Fibroblast of peridontal ligament (primary cell): ENCODE data around the gene GPBP1.
A peak's percentile ranks its signal among the peaks of the same experiment; 100 is the strongest.
"Not testable (repeated sequence)": the region's sequence is repeated elsewhere in the genome, so short reads cannot be mapped to it uniquely, and the experiment has no call there.

ENCODE experiments used
- DNase-seq: peaks from one replicate; pipeline ENCODE4 v3.0.0-alpha.2; 2010; ENCODE audit errors: extremely low read depth

GPBP1 gene

GRCh38 chr5:57173319-57174127 is at the start of gene GPBP1:
Gene GPBP1, plus strand, starts transcription at chr5:57174059. Its CDS starts 40,072 bp downstream, at chr5:57214131.
- DNase-seq = peak; percentile 99

- no peak for DNase-seq
These were observed 45.5 kb upstream of the GPBP1 start for GRCh38 chr5:57128325-57128724.

GRCh38 chr5:57133574-57133973 is 40.3 kb upstream of the GPBP1 start:
- no peak for DNase-seq

GRCh38 chr5:57137401-57137800 is 36.5 kb upstream of the GPBP1 start:
- DNase-seq = no peak

- no peak for DNase-seq
These were observed 21.5 kb upstream of the GPBP1 start for GRCh38 chr5:57152316-57152715.

- DNase-seq = no peak
These were observed 18.8 kb upstream of the GPBP1 start for GRCh38 chr5:57155033-57155432.

GRCh38 chr5:57157131-57157530 is 16.7 kb upstream of the GPBP1 start:
- DNase-seq = no peak

- DNase-seq = no peak
These were observed 16.2 kb upstream of the GPBP1 start for GRCh38 chr5:57157666-57158065.

- DNase-seq = no peak
These were observed 10.3 kb upstream of the GPBP1 start for GRCh38 chr5:57163553-57164006.

- DNase-seq = no peak
These were observed 9.7 kb upstream of the GPBP1 start for GRCh38 chr5:57164124-57164523.

GRCh38 chr5:57165171-57165570 is 8.7 kb upstream of the GPBP1 start:
- DNase-seq = not testable (repeated sequence)

- no peak for DNase-seq
These were observed 7.6 kb upstream of the GPBP1 start for GRCh38 chr5:57166276-57166675.

GRCh38 chr5:57167201-57167600 is 6.7 kb upstream of the GPBP1 start:
- no peak for DNase-seq

GRCh38 chr5:57170116-57170515 is 3.7 kb upstream of the GPBP1 start:
- DNase-seq = not testable (repeated sequence)

- no peak for DNase-seq
These were observed 1.9 kb upstream of the GPBP1 start for GRCh38 chr5:57171816-57172465.

GRCh38 chr5:57172466-57173318 is 1.2 kb upstream of the GPBP1 start:
- DNase-seq = peak; percentile 47

- peak; percentile 23 for DNase-seq
These were observed 450 bp downstream of the GPBP1 start for GRCh38 chr5:57174128-57174889.

- peak; percentile 12 for DNase-seq
These were observed 1.1 kb downstream of the GPBP1 start for GRCh38 chr5:57174890-57175510.

- DNase-seq = peak; percentile 14
These were observed 1.9 kb downstream of the GPBP1 start for GRCh38 chr5:57175551-57176309.

GRCh38 chr5:57176350-57176857 is 2.5 kb downstream of the GPBP1 start:
- peak; percentile 90 for DNase-seq
